Activated CD8-positive, alpha-beta T cell treated with anti-CD3 and anti-CD28 coated beads, Interleukin-2, amount 10 ng/mL, durations not matched to agents 7 days and 5 days (primary cell): ENCODE data around the gene MCU. TPM values are rescaled to one million over a fixed set of nuclear protein-coding genes. Genes with fewer than 3 reads are reported as not detected.

ENCODE experiments used
- ATAC-seq: fragments of 150-1000 bp; cut with Tn5 transposase; one replicate; pipeline ENCODE4 v1.10.0; 2021; ENCODE audit warnings: moderate library complexity
- CTCF ChIA-PET: fragments of 350-600 bp; sonication (Branson Sonifier 250); formaldehyde crosslinking; loops from one replicate; lab custom pipeline; 2021; ENCODE audit warnings: antibody characterized with exemption; lab: Charles Lee
- POLR2A ChIA-PET: fragments of 350-600 bp; sonication (Branson Sonifier 250); formaldehyde crosslinking; loops from one replicate; lab custom pipeline; 2021; ENCODE audit warnings: antibody characterized with exemption; lab: Charles Lee
- DNase-seq: peaks from one replicate; pipeline ENCODE4 v3.0.0-alpha.2; 2020
- H3K27ac Mint-ChIP-seq: one replicate; pipeline ENCODE4 v1.8.0; 2021; ENCODE audit warnings: mild to moderate bottlenecking, mixed read lengths
- H3K27me3 Mint-ChIP-seq: one replicate; pipeline ENCODE4 v1.8.0; 2021; ENCODE audit warnings: low read depth, mixed read lengths
- H3K36me3 Mint-ChIP-seq: one replicate; pipeline ENCODE4 v1.8.0; 2021; ENCODE audit warnings: low read depth, mixed read lengths
- H3K4me1 Mint-ChIP-seq: one replicate; pipeline ENCODE4 v1.8.0; 2021; ENCODE audit warnings: low read depth, mixed read lengths
- H3K4me3 Mint-ChIP-seq: one replicate; pipeline ENCODE4 v1.8.0; 2021; ENCODE audit warnings: mild to moderate bottlenecking, mixed read lengths
- H3K9me3 Mint-ChIP-seq: one replicate; pipeline ENCODE4 v1.8.0; 2022; ENCODE audit warnings: mixed read lengths; ENCODE audit not compliant: insufficient read depth
- total RNA-seq, 2 experiments: library from RNA; stranded (reverse); gene quantifications; one replicate each; pipeline ENCODE4 v1.2.3, GENCODE V29; 2021

The MCU gene
- total RNA-seq, 2 experiments from 2014 or later = 11.3 to 11.6 TPM

DNA sequence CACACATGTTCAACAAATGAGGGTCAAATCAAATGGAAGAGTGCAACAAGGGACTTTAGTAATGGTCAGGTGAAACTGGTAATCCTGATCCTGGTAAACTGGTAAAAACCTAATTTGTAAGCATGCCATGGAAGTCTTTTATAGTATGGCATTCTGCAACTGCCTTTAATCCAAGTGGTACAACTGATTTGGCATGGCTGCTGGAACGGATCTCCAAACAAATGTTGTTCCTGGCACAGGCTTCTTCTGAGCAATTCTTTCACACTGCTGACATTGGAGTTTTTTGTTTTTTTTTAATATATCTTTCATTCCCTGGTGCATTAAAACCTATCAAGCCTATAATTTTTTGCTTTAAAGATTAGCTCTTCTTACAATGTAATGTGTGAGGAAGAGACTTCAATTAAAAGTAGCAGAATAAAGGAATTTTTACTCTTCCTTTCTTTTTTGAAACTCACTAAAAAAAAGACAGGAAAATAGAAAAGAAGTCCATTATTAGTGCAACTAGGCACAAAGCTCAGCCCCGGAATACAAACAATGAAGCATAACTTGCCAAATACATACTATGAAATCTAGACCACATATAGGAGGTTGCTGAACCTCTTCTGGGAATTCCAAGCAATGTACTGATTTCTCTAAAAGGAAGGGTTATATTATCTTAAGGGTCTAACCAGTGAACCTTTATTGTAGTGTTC, 122.3 kb downstream of the MCU start:
- no peaks in the 10 kb centered on the region for H3K27me3 Mint-ChIP-seq
- no peak overlapping the region for H3K4me3 Mint-ChIP-seq
- H3K36me3 Mint-ChIP-seq = no peaks in the 10 kb centered on the region
- H3K4me1 Mint-ChIP-seq = no peaks in the 10 kb centered on the region
- ChIA-PET POLR2A (no interaction called here), CTCF (no interaction called here)
- no peak for DNase-seq
- H3K9me3 Mint-ChIP-seq = no peaks in the 10 kb centered on the region
- no peak overlapping the region for H3K27ac Mint-ChIP-seq
- ATAC-seq = no peak

DNA sequence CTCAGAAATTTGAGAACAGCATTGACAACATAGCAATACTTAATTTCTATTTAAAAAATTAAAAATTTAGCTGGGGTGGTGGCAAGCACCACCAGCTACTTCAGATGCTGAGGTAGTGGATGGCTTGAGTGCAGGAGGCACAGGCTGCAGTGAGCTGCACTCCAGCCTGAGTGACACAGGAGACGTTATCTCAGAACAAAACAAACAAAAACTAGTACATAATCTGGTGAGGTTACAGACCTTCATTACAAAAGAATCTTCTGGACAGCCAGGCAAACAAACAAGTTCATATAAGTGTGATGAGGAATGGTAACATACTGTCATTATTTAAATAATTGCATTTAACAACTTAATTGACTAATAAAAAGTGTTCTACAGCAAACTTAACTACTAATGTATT, 124.6 kb downstream of the MCU start:
- Mint-ChIP-seq H3K36me3 (no peaks in the 10 kb centered on the region), H3K27ac (no peak overlapping the region), H3K4me3 (no peak overlapping the region), H3K27me3 (no peaks in the 10 kb centered on the region), H3K9me3 (no peaks in the 10 kb centered on the region), H3K4me1 (no peaks in the 10 kb centered on the region)
- ChIA-PET POLR2A (no interaction called here), CTCF (interaction anchor here (1.5 kb wide), 1 partner anchor 9 kb away, joined by 4 read pairs; no protein-coding TSS in a partner anchor)
- no peak for ATAC-seq
- no peak for DNase-seq

DNA sequence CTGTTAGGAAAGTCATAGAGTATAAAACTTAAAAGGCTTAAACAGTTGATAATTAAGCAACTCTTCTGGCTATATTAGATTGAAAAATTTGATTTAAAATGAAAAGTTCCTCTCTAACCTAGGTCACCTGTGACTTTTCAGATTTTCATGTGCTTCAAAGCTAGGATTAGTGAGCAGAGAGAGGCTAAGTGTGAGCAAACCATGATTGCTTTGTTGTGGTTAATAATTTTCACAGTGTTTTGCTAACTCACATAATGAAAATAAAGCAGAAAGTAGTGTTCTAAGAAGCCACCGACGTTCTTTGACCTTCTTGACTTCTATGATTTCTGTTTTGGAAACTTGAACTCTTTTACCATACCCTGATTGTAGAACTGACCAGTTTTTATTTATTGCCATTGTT, 126.1 kb downstream of the MCU start:
- Mint-ChIP-seq H3K4me3 (no peak overlapping the region), H3K9me3 (no peaks in the 10 kb centered on the region), H3K27me3 (no peaks in the 10 kb centered on the region), H3K36me3 (no peaks in the 10 kb centered on the region), H3K27ac (no peak overlapping the region), H3K4me1 (no peaks in the 10 kb centered on the region)
- CTCF ChIA-PET = no interaction called here
- DNase-seq (no peak), ATAC-seq (no peak)
- POLR2A ChIA-PET = no interaction called here

- no peaks in the 10 kb centered on the region for H3K36me3 Mint-ChIP-seq
- H3K4me1 Mint-ChIP-seq = no peaks in the 10 kb centered on the region
- no peak overlapping the region for H3K4me3 Mint-ChIP-seq
- CTCF ChIA-PET = no interaction called here
- H3K9me3 Mint-ChIP-seq = no peaks in the 10 kb centered on the region
- DNase-seq (no peak), ATAC-seq (no peak)
- H3K27ac Mint-ChIP-seq = no peak overlapping the region
- POLR2A ChIA-PET = no interaction called here
- H3K27me3 Mint-ChIP-seq = no peaks in the 10 kb centered on the region
Measured at GRCh38 chr10:72819053-72819452, 127.1 kb downstream of the MCU start.

DNA sequence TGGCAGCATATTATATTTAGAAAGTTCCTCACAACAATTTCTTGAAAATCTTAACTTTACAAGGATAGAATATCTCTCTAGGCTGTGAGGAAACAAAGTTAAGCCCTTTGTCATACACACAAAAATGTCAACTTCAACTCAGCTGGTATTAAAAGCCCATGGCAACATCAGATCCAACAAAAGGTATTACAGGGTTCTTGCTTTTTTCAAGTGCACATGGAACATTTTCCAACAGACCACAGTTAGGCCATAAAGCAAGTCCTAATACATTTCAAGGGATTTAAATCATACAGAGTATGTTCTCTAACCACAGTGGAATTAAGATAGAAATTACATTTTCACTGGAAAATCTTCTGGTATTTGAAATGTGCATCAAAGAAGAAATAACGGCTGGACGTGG, 129.7 kb downstream of the MCU start:
- Mint-ChIP-seq H3K4me1 (no peaks in the 10 kb centered on the region), H3K36me3 (no peaks in the 10 kb centered on the region), H3K27me3 (no peaks in the 10 kb centered on the region), H3K9me3 (no peaks in the 10 kb centered on the region), H3K27ac (no peak overlapping the region), H3K4me3 (no peak overlapping the region)
- ChIA-PET POLR2A (no interaction called here), CTCF (no interaction called here)
- ATAC-seq (no peak), DNase-seq (no peak)

- Mint-ChIP-seq H3K27ac (no peak overlapping the region), H3K27me3 (no peaks in the 10 kb centered on the region), H3K4me1 (no peaks in the 10 kb centered on the region), H3K4me3 (no peak overlapping the region), H3K36me3 (no peaks in the 10 kb centered on the region), H3K9me3 (no peaks in the 10 kb centered on the region)
- ChIA-PET POLR2A (interaction anchor here (0.6 kb wide), 1 partner anchor 151 kb away, joined by 4 read pairs; no protein-coding TSS in a partner anchor), CTCF (no interaction called here)
- DNase-seq (no peak), ATAC-seq (no peak)
Measured at GRCh38 chr10:72822342-72822986, 130.5 kb downstream of the MCU start.

- H3K36me3 Mint-ChIP-seq = no peaks in the 10 kb centered on the region
- H3K9me3 Mint-ChIP-seq = no peaks in the 10 kb centered on the region
- CTCF ChIA-PET = no interaction called here
- H3K27me3 Mint-ChIP-seq = no peaks in the 10 kb centered on the region
- POLR2A ChIA-PET = no interaction called here
- ATAC-seq (no peak), DNase-seq (no peak)
- H3K4me3 Mint-ChIP-seq = no peak overlapping the region
- no peak overlapping the region for H3K27ac Mint-ChIP-seq
- no peaks in the 10 kb centered on the region for H3K4me1 Mint-ChIP-seq
Measured at GRCh38 chr10:72825163-72825562, 133.2 kb downstream of the MCU start.

DNA sequence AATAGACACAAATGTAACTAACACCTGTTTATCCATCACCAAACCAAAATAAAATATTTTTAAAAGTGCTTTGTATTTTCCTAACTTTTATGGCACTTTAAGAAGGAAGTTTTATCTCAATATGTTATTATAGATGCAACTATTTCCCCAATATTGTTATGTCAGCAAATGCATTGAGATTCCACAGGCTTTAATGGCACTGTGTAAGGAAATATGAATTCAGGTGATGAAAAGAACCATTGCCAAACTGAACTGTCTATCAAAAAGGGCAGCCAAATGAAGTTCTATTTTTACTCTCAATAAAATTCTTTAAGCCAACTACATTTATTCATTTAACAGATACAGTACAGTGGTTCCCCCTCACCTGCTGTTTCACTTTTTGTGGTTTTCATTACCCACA, 134.4 kb downstream of the MCU start:
- H3K4me1 Mint-ChIP-seq = no peaks in the 10 kb centered on the region
- CTCF ChIA-PET = interaction anchor here (0.6 kb wide), 1 partner anchor 485 kb away, joined by 3 read pairs; no protein-coding TSS in a partner anchor

DNA sequence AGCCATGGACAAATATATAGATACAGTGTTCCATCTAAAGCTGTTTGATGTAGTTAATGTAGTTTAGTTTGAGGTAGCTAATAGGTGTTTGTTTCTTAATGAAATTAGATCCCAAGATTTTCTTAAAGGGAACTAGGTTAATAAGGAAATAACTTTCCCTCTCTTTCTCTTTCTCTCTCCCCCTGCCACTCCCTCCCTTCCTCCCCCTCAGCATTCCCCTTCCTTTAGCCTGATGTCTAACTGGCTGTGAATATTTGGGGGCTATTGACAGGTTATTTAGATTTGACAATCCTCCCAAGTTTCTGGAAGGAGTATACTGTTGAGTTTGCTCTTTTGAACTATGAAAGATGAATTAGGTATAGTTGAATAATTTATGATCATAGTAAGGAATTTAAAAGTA, 136.4 kb downstream of the MCU start:
- no peaks in the 10 kb centered on the region for H3K27me3 Mint-ChIP-seq
- no peaks in the 10 kb centered on the region for H3K36me3 Mint-ChIP-seq
- DNase-seq = no peak
- H3K4me1 Mint-ChIP-seq = no peaks in the 10 kb centered on the region
- no peak for ATAC-seq
- CTCF ChIA-PET = no interaction called here
- POLR2A ChIA-PET = no interaction called here
- no peak overlapping the region for H3K4me3 Mint-ChIP-seq
- H3K27ac Mint-ChIP-seq = no peak overlapping the region
- no peaks in the 10 kb centered on the region for H3K9me3 Mint-ChIP-seq

More for the DNA sequence above, 134.4 kb downstream of the MCU start:
- Mint-ChIP-seq H3K4me3 (no peak overlapping the region), H3K36me3 (no peaks in the 10 kb centered on the region), H3K27me3 (no peaks in the 10 kb centered on the region), H3K27ac (no peak overlapping the region), H3K9me3 (no peaks in the 10 kb centered on the region)
- DNase-seq (no peak), ATAC-seq (no peak)
- POLR2A ChIA-PET = no interaction called here

DNA sequence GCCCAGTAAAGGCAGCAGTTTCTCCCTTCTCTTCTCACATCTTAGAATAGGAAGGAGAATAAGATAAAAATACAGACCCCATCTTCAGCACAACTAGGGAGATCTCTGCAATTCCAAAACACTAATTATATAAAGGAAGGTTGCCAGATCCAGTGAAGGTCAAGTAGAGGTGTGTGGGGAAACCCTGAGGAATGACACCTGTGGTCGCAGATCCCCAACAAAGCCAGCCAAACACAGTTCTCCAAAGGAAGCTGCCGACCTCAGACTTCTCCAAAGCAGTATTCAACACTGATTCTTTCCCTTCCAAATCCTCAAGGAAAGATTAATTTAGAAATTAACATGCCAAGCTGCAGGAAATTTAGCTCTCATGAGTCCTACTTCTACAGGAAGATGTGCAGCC, 138.7 kb downstream of the MCU start:
- CTCF ChIA-PET = interaction anchor here (1.3 kb wide), 1 partner anchor 782 kb away, joined by 3 read pairs; no protein-coding TSS in a partner anchor
- no peaks in the 10 kb centered on the region for H3K36me3 Mint-ChIP-seq
- H3K9me3 Mint-ChIP-seq = no peaks in the 10 kb centered on the region
- no peaks in the 10 kb centered on the region for H3K27me3 Mint-ChIP-seq
- no peak overlapping the region for H3K4me3 Mint-ChIP-seq
- H3K4me1 Mint-ChIP-seq = no peaks in the 10 kb centered on the region
- POLR2A ChIA-PET = no interaction called here
- H3K27ac Mint-ChIP-seq = no peak overlapping the region
- DNase-seq = no peak
- no peak for ATAC-seq

GRCh38 chr10:72831696-72832409, 139.9 kb downstream of the MCU start:
- Mint-ChIP-seq H3K36me3 (no peaks in the 10 kb centered on the region), H3K4me3 (no peak overlapping the region), H3K27ac (no peak overlapping the region), H3K27me3 (no peaks in the 10 kb centered on the region), H3K4me1 (no peaks in the 10 kb centered on the region), H3K9me3 (no peaks in the 10 kb centered on the region)
- ATAC-seq (no peak), DNase-seq (no peak)
- POLR2A ChIA-PET = no interaction called here
- CTCF ChIA-PET = interaction anchor here (5.2 kb wide), 1 partner anchor 468 kb away, joined by 98 read pairs; no protein-coding TSS in a partner anchor

- Mint-ChIP-seq H3K36me3 (no peaks in the 10 kb centered on the region), H3K4me3 (no peak overlapping the region), H3K27ac (no peak overlapping the region), H3K9me3 (no peaks in the 10 kb centered on the region), H3K4me1 (no peaks in the 10 kb centered on the region), H3K27me3 (no peaks in the 10 kb centered on the region)
- ATAC-seq = no peak
- no peak for DNase-seq
- ChIA-PET POLR2A (no interaction called here), CTCF (interaction anchor here (2.2 to 5.2 kb wide), 3 partner anchors 17 to 469 kb away, joined by 7 to 98 read pairs (median 10); no protein-coding TSS in a partner anchor)
Measured at GRCh38 chr10:72832701-72833100, 140.8 kb downstream of the MCU start.
